GM18861 (cell line): Measurements from ENCODE around the gene CTTNBP2.
"Not testable (repeated sequence)": the region's sequence is repeated elsewhere in the genome, so short reads cannot be mapped to it uniquely, and the experiment has no call there.

ENCODE experiments used
- ATAC-seq: cut with Tn5 transposase; IDR thresholded peaks from one replicate; pipeline ENCODE4 v1.9.1; 2021; ENCODE audit not compliant: unreplicated experiment

CTTNBP2 gene

DNA sequence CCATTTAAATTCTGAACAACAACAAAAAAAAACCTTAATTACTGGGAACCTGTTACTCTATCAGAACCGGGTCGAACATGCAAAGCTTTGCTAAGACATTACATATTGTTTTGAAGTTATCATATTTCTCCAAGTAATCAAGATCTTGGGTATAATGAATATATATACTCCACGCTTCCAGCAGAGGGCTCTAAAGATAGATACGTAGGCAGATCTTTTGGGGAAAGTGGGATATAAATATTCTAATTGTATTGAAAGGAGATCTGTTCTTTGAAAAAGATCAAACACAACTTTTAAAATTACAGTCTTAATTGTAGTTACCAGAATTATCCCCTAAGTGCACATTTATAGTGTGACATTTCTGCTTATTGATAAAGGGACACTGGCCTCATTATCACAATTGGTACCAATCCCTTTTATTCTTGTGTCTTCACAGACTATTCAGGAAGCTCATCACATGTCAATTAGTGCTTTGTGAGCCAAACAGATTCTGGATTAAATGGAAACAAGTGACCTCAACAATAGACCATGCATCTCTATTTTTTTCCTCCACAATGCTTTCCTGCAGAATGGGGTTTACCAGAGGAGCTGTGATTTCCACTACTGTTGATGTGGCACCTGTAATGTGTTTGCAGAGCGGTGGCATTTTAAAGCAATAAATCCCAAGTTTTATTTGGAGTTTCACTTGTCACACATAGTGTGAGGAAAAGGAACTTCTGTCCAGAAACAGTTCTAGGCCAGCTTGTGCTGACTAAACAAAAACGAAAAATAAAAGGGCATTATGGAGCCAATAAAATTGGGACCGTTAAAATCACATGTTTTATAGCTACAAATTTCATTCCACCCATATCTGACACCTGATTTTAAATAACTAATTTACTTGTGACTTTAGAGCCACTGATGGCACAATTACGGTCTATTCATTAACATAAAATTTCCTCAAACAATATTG, 122.4 kb downstream of the CTTNBP2 start:
- ATAC-seq, result no peak

DNA sequence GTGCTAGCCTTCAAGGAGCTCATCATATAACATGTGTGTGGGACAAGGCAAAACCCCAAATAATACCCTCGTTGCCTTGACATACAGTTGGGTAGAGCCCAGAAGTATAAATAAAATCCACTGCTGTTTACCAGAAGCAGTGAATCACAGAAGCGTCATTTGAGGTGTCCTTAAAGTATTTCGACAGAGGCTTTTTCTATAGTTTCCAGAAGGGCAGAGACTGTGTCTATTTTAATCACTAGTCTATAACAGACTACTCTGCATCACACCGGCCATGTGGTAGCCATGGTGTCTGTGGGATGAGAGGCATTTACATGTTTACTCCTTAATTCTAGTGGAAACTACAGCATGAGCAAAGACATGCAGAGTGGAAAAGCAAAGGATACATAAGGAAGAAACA, 131.3 kb downstream of the CTTNBP2 start:
- ATAC-seq, result no peak

DNA sequence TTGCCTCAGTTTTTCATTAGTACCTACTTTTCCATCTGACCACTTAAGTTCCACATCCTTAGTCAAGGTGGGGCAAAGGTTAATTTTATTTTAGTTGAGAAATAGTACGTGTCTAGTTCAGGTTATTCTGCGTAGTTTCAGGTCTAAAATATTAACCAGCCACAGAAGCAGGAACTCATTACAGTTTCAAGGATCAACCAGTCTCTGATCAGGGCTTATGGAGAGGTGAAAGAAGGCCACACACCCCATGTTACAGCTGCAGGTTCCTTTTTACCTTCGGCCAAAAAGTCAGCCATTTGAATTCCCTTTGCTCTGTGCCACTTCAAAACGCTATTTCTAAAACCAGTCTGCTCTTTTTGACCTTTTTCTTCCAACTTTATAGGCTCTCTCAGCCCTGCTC, 134.2 kb downstream of the CTTNBP2 start:
- ATAC-seq, result no peak

DNA sequence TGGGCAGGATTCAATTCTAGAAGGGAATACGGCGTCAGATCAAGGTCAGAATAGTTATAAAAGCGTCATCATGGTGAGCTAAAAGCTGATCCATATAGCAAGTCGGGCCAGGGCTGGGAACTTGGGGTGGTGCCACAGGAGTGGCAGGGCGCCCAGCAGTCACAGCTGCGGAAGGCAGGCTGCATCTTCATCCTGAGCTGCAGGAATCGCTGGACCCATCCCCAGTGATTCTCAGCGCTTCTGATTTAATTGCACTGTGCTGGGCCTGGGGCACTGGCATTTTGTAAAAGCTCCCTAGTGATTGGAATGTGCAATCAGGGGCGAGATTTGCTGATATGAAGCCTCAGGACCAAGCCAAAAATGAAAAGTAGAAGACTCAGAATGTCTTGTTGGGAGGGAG, 135.3 kb downstream of the CTTNBP2 start:
- ATAC-seq, result no peak

DNA sequence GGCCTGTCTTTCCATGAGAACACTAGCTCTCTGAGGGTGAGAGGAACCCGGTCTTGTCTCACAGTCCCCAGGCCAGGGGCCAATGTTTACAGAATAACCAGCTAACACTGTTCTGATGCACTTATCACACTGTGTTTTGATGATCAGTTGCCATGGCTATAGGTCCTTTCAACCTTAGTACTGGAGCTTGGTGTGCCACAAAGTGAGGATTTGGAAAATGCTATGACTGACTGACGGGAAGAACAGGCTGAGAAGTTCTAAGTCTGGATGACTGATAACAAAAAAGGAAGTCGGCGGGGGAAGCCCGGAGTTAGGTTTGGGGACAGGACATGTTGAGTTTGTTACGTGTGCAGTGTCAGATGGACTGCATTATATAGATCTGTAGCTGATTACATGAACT, 141.8 kb downstream of the CTTNBP2 start:
- ATAC-seq, result peak; percentile 90

DNA sequence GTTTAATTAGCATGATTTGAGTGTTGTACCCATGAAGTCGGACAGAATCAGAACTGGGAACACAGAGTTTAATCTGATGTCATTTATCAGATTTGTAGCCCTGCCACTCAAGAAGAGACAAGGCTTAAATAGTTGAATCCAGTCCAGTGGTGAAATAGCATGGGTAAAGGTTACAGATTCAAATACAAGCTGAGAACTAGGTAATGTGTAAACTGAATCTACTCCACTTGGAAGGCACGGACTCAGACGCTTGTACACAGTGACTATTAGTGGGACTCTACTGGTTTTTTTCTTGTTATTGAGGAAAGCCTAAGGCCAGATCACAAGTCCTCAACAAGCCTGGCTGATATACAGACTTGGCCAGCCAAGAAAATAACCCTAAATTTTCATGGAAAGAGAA, 142.9 kb downstream of the CTTNBP2 start:
- ATAC-seq, result no peak

DNA sequence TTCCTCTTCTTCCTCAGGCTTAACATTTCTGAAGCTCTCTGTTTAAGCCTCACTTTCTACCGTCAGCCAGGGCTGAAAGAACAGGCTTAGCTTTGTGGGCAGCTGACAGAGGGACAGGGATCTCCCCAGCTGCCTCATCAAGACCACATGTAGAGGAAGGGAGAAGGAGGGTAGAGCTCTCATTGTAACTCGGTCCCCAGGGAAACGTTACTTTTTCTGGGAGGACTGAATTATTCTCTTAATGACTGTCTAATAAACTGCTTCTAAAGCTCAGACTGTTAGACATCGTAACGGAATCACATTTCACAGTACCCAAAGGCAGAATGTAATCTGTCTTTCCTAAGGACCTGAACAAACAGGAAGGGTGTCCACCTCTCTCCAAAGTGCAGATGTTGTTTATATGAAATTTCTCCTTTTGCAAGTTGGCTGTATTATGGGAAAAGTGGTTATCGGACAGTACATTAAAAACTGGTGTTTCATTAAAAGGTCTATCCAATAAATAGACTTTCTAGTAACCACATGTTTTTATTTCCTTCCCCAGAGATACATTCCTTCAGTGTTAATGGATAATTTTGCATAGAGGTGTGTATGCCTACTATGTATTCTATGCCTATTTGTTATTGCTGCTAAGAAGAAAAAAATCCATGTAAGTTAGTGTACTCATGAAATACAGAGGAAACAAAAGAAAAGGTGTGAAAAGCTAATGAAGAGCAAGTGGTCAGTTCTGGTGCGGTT, 144.2 kb downstream of the CTTNBP2 start:
- ATAC-seq, result peak; percentile 54

DNA sequence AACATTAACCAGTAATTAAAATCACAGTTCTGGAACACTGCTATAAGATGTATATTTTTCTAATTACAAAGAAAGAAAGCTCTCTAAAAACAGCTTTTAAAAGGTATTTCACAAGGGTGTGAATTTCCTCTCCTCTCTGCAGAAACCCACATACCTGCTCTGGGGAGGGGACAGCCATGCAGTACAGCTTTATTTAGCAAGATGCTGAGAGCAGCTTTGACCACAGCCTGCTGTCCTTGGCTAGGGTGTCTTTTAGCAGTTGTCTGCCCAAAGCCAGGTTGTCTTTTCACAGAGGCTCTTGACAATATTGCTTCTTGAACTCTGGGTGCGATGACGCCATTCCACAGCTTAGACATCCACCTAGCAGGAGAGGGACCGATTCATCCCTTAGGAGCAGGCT, 148.3 kb downstream of the CTTNBP2 start:
- ATAC-seq, result no peak

DNA sequence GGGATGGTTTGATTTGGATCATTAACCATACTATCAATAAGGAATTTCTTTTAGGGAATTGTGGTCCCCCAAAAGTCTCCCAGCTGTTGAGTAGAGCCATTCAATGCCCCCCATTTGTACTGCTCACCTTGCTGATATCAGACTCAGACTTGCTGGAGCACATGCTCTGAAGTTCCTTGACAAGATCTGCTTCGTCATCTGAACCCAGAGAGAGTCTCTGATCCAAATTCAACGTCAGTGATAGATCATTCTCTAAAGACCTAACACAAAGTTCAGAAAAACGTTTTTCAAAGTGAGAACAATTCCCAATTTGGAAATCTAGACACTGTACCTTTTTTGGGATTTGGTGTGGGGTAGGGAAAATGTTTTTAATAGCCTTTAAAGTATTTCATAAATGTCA, 153.9 kb downstream of the CTTNBP2 start:
- ATAC-seq, result no peak

DNA sequence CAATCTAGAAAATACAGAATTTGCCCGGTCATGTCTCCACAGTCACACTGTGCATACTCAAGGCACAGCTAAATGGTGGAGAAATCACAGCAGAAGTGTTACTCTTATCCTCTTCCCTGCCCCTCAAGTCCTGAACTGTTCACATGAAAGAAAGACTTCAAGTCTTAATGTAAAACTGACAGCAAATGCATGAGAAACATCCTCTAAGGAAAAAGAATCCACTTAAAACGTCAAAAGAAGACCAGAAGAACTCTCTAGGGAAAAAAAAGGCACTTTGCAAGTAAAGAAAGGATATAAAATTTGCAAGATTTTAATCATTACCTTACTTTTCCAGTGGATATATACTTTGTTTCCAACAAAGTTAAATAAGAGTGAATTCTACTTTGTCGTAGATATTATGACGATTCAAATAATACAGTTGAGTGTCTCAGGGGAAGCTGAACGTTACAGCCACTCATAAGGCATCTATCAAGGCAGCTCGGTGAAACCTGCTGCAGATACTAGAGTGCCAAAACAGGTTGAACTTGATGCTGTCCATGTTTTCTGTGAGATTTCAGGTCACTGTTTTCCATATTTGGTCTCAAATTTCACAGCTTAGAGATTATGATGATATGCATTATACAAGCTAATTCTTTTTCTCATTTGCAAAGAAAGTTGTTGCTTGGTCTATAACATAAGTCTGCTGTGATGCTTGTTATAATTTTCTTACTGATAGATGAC, 155.0 kb downstream of the CTTNBP2 start:
- ATAC-seq, result no peak

DNA sequence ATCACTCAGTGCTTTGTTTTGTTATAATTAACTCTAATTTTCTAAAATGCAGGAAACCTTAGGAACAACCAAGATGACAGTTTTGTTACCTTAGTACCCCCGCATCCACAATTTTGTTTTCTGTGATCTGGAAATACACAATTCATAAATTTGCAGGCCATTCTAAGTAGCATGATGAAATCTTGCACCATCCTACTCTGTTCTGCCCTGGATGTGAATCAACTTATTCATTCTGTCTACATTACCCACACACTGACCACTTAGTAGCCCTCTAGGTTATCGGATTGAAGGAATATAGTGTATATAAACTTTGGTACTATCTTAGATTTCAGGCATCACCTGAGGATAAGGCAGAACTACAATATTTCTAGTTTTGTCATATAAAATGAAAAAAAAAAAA, 155.9 kb downstream of the CTTNBP2 start:
- no peak for ATAC-seq

DNA sequence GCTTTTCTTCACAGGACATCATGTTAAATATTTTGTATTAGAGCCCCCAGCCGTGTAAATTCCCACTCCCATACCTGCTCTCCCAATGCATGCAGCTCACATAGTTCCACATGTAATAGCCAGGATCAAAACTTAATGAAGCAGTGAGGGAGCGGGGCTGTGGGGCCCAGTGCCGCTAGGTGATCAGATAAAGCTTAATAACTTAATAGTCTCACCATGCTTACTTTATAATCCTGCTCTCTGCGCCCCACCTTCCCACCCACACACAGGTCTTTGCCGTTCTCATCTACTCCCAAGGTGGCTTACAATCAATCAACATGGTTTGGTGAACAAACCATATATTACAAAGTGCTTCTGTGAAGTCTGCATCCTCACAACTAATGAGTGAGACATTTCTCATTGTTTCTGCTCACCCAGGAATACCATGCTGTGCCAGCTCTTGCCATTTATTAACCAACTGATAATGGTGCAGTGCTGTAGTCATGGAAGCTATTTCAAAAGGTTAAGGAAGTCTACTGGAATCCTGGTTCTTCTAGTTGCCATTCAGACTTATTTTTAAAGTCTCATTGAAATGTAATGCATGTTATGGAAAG, 156.4 kb downstream of the CTTNBP2 start:
- no peak for ATAC-seq

DNA sequence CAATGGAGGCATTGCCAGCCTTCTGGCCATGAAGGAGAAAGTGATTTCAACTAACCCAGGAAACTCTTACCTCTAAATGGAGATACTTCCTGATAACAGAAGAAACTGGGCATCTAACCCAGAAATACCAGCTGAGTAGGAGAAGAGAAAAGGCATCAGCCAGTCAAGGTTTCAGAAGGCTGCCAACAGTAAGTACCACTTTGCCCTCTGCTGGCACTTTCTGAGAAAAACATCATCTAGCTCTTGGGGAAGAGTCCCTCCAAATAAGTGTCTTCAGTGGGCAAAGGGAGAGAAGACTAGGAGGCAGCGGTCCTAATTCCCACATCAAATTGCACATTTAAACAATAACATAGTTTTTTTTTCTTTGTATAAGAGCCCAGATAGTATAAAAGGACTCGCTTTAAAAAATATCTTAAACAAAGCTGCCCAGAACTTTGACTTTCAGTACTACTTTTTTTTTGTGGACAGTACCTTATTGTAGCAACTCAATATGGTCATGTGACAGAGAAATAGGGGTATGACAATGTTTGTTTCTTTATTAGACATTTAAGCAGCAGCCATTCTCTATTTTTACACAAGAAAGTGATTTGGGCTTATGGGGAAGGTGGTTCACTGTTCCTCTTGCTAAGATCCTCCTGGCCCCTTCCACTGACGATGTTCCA, 157.3 kb downstream of the CTTNBP2 start:
- peak; percentile 96 for ATAC-seq

DNA sequence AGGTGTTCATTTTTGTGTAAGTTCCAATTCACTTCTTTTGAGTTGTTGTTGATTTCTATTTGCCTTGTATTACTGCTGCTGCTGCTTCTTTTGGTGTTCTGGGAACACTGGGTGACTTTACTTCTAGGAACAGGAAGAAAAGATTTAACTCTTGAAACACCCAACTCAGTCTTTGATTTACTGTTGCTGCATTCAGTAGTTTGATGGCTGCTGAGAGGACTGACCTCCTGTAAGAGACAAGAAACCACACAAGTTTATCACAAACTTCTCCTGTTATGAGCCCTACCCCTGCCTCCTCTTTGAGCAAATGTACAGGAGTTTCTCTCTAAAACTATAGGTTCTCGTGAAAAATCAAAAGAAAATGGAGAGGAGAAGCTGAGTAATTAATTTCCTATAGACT, 161.7 kb downstream of the CTTNBP2 start:
- ATAC-seq, result no peak

DNA sequence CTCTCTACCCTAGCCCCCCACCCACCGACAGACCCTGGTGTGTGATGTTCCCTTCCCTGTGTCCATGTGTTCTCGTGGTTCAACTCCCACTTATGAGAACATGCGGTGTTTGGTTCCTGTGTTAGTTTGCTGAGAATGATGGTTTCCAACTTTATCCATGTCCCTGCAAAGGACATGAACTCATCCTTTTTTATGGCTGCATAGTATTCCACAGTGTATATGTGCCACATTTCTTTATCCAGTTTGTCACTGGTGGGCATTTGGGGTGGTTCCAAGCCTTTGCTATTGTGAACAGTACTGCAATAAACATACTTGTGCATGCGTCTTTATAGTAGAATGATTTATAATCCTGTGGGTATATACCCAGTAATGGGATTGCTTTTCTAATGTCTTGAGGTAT, 165.1 kb downstream of the CTTNBP2 start:
- not testable (repeated sequence) for ATAC-seq

DNA sequence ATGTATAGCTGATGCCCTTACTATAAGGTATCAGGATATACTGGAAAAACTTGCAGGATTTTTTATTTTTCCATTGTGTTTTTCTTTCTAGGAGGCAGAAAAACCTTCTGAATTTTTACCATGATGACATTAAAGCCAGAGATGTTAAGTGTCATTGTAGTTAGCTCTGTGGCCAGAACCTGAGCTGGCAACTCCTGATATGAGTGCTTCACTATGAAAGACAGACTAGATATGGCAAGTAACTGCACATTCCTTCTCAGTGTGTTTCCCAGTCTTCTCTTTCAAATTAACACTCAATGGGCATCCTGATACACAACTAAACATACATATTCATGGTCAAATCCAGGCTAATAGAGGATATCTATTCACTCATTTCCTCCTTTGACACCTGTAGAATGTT, 166.2 kb downstream of the CTTNBP2 start:
- no peak for ATAC-seq

DNA sequence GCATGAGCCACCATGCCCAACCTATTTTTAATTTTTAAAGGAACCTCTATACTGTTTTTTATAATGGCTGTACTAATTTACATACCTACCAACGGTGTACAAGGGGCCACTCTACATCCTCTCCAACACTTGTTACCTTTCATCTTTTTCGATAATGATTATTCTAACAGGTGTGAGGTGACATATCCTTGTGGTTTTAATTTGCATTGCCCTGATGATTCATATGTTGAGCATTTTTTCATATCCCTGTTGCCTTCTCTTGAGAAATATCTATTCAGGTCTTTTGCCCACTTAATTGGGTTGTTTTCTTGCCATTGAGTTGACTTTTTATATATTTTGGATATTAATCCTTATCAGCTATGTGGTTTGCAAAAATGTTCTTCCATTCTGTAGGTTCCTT, 167.0 kb downstream of the CTTNBP2 start:
- no peak for ATAC-seq

DNA sequence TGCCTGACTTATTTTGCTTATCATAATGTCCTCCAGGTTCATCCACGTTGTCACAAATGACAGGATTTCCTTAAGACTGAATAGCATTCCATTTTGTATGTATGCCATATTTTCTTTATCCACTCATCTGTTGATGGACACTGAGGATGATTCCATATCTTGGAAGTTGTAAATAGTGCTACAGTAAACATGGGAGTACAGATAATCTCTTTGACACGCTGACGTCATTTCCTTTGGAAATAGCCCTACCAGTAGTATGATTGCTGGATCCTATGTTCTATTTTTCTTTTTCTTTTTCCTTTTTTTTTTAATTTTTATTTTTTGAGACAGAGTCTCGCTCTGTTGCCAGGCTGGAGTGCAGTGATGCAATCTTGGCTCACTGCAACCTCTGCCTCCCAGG, 167.6 kb downstream of the CTTNBP2 start:
- ATAC-seq, result no peak

DNA sequence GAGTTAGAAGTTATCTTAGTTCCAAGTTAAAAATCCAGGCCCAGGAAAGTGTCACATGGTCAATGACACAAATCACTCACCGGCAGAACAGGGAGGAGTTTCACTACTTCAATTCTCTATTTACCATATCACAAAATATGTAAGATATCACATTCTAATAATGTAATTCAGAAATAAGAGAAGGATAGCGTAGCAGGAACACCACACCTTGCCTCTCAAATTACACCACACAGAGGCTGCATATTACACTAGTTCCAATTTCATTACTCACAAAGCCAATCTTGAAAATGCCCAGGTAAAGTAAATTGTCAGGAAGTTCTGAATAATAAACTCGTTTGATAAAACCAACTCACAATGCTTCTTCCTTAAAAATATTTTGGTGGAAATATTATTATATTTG, 169.2 kb downstream of the CTTNBP2 start:
- no peak for ATAC-seq

DNA sequence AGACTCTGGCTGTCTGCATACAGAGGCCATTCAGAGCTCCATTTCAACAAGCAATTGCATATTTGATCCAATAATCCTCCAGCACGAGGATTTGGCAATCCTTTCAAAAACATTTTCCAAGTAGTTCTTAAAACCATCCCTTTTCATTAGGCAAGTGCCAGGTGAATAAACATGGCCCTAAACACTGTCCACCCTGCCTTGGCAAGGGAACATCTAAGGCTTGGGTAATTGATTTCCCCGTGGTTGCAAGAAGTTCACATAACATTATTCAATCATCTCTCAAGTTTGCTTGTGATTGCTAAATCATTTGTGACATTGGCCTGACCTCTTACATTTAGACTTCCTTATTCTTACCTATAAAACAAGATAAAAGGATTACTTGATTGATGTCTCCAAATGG, 175.2 kb downstream of the CTTNBP2 start:
- no peak for ATAC-seq

DNA sequence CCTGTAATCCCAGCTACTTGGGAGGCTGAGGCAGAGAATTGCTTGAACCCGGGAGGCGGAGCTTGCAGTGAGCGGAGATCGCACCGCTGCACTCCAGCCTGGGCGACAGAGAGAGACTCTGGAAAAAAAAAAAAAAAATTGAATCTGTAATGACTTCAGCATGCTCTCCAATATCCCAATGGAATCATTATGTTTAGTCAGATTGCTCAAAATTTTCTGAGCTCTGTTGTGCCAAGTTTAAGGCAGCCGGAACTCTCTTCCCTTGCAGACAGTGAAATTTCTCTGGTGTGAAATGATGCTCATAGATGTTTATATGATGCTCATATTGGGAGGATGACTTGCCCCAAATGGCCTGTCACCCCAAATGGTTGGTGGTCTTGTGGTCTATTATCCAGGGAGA, 180.9 kb downstream of the CTTNBP2 start:
- no peak for ATAC-seq
